GM18511 (cell line): ENCODE measurements around the gene JPT1.

Experiments
- ATAC-seq: cut with Tn5 transposase; IDR thresholded peaks from one replicate; pipeline ENCODE4 v1.9.1; 2021; ENCODE audit warnings: mild to moderate bottlenecking, moderate library complexity; ENCODE audit not compliant: unreplicated experiment

JPT1 gene

DNA sequence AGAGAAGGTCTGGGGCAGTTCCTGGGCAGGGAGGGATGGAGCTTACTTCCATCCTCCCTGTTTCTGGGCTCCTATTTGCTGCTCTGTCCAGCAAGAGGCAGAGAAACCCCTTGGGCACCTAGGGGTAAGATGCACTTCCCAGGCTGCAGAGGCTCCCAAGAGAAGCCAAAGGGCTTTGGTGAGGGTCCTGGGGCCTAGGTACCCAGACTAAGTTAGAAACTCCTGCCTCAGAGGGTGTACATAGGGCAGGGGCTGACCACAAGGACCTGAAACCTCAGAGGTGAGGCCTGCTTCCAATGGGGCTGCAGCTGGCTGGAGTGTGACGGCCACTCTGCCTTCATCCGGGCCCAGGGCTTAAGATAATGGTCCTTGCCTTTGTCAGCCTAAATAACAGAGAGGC lies 46.1 kb downstream of the JPT1 start:
- no peak for ATAC-seq

DNA sequence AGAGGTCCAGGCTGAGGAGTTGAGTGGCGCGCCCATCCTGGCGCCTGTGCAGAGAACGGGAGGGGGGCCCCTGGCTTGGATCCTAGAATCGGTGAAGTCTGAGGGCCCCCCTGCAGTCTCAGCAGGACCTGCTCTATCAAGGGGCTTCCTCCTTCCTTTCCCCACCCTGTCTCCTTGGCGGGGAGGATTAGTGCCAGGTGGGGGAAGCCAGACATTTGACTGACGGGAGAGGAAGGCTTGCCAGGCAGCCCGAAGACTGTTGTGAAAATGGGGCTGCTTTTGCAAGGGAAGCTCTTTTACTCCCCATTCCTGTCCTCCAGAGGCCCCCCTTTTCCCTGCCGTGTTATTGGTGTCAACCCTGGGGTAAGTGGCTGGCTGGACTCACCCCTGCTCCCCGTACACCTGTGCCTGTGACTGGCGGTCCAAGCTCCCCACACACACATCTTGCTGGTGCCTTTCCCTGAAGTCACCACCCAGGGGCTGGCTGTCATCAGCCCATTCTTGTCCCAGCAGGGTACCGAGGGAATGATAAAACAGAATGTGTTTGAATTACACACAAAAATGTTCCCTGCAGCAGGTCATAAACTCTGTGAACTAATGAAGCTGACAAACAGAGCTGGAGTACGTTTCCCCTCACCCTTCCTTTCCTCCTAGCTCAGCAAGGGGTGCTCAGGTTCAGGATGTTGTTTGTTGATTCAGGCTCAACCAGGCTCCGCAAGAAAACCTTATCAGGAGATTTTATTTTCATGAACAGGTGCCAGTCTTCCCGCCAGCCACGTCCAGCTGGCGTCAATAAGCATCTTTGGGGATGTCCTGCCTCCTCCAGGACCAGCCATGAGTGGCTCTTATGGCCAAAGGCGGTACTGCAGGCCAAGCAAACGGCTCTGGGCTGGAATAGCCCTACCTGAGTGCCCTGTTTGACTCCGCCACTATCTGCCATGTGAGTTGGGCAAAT lies 48.9 kb downstream of the JPT1 start:
- ATAC-seq, result no peak

DNA sequence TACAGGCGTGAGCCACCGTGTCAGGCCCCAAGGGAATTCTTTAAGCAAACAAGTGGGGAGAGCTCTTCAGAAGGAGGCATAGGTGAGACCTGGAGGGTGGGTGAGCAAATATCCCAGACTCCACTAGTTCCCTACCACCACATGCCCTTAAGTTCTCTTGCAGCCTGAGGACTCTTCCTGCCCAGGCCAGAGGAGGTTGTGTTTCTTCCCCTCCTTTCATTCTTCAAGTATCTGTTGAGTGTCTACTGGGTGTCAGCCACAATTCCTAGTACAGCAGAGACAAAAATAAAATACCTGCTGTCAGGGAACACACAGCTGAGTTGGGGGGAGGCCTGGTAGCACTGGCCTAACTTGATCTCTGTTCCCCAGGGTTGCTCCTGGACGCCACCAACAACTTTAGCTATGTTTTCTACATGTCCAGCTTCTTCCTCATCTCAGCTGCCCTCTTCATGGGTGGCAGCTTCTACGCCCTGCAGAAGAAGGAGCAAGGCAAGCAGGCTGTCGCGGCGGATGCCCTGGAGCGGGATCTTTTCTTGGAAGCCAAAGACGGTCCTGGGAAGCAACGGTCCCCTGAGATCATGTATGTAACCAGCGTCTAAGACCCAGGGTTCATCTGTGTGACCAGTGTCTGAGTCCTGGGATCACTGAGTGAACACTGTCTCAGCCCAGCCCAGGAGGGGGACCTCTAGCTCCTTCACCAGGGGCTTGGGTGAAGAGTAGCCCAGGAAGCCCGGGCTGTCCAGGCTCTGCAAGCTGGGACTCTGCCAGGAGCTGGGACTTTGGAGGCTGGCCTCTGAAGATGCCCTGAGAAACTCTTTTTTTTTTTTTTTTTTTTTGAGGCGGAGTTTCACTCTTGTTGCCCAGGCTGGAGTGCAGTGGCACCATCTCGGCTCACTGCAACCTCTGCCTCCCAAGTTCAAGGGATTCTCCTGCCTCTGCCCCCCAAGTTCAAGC lies 50.4 kb downstream of the JPT1 start:
- no peak for ATAC-seq

DNA sequence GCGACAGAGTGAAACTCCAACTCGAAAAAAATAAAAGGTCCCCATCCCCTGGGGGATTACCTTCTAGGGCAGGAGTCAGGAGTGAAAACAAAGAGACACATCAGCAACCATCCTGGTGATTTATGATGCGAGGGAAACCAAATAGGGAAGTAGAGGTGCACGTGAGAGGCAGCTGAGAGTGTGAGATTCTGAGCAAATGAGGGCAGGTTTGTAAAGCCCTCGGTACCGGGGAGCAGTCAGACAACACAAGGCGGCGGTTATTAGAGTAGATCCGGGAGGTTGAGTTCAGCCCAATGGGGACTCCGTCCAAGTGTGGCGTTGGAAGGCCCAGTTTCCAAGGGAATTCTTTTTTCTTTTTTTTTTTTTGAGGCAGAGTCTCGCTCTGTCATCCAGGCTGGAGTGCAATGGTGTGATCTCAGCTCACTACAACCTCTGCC lies 51.9 kb downstream of the JPT1 start:
- ATAC-seq, result no peak

GRCh38 chr17:75099881-75100595 lies 54.3 kb downstream of the JPT1 start:
- no peak for ATAC-seq

DNA sequence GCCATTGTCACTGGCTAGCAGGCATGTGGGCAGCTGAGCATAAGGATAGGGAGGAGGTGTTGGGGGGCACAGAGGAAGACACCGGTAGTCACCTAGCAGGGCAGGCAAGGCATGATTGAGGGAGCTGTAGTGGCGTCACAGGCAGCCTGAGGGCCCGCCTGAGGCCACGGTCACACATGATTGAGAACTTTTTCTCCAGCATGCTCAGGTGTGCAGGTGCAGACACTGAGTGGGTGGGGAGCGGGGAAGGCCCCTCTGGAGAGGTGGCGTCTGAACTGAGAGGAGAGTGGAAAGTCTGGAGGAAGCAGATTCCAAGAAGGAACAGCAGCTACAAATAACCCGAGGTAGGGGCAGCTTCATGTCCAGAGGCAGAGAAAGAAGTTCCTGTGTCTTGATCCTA lies 55.5 kb downstream of the JPT1 start:
- no peak for ATAC-seq

DNA sequence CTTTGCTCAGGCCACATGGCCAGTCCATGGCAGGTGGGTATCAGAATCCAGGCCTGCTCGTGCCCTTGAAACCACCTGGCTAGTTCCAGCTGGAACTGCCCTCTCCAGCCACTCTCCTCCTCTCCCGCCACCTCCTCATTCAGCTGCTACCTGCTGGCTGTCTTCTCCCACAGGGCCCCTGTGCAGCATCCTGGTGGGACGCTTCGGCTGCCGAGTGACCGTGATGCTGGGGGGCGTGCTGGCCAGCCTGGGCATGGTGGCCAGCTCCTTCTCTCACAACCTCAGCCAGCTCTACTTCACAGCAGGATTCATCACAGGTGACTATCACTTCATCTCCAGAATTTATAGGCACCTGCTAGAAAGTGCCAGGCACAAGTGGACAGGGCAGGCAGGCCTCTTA lies 56.4 kb downstream of the JPT1 start:
- no peak for ATAC-seq

- ATAC-seq, result no peak
These were observed 58.2 kb downstream of the JPT1 start for GRCh38 chr17:75096082-75096625.

DNA sequence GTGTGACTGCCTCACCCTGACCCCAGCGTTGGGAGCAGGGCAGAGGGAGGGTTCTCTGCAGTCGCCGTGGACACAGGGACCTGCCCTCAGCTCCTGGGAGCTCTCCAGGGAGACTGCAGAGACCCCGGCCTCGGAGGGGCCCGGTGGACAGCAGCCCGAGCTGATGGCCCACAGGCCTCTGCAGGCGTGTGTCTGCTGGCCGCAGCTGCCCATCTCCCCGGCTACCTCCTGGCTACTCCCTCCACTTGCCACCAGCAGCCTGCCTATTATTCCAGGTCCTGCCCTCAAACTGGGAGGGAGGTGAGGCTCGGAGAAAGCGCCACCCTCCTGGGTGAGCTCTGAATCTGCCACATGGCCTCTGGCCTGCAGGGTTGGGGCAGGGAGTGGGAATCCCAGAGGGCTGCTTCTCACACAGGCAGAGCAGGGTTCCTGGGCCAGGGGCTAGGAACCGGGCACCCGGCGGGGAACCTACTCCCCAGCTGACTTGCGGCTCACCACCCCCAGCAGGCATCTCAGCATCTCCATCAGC lies 59.4 kb downstream of the JPT1 start:
- ATAC-seq, result no peak

DNA sequence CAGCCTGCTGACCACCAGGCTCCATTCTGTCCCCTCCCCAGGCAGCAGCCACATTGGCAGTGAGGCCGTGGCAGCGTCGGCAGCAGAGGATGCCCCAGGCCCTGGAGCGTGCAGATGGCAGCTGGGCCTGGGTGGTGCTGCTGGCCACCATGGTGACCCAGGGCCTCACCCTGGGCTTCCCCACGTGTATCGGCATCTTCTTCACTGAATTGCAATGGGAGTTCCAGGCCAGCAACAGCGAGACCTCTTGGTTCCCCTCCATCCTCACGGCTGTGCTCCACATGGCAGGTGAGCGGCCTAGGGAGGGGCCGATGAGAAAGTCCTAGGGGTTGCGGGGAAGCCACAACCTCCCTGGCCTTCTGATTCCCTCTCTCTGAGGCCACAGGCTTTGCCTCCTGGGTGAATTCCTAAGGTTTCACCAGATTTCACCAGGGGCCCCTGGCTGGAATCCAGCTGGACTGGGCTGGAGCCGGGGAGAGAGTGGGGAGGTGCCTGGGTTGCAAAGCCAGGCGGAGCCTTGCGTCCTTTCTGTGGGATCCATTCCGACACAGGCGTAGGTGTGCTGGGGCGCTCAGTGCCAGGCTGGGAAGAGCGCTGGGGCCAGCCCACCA lies 60.7 kb downstream of the JPT1 start:
- ATAC-seq, result no peak

GRCh38 chr17:75091855-75092327 lies 62.4 kb downstream of the JPT1 start:
- no peak for ATAC-seq

- no peak for ATAC-seq
These were observed 63.1 kb downstream of the JPT1 start for GRCh38 chr17:75090871-75091854.

GRCh38 chr17:75088465-75089417 lies 65.6 kb downstream of the JPT1 start:
- ATAC-seq, result peak; percentile 17

GRCh38 chr17:75087558-75088453 lies 66.5 kb downstream of the JPT1 start, which contains the start of gene SLC16A5:
Gene SLC16A5, plus strand, starts transcription at chr17:75087954. Its CDS starts 5,683 bp downstream, at chr17:75093637.
- peak; percentile 61 for ATAC-seq

- no peak for ATAC-seq
These were observed 67.1 kb downstream of the JPT1 start for GRCh38 chr17:75087182-75087557.

DNA sequence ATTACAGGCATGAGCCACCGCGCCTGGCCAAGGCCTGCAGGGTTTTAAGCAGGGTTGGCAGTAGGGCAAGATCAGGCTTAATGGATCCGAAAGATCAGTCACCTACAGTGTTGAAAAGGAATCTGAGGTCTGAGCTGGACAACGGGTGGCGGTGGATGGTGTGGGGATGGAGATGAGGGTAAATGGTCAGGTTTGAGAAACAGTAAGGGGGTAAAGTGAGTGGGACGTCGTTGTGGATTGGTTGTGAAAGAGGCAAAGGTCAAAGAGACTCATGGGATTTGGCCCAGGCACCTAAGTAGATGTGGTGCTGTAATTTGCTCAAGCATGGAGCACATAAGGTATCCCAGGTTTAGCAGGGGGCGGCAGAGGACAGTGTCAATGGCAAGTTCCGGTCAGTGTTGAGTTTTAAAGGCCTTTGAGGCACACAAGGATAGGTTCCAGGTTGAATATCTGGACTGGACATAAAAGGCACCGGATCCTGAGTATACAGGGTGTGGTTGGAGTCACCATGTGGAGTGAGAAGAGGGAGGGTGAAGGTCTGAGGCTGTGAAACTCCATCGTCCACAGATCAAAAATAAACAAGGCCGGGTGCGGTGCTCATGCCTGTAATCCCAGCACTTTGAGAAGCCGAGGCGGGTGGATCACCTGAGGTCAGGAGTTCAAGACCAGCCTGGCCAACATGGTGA lies 67.7 kb downstream of the JPT1 start:
- no peak for ATAC-seq
